Neural progenitor cell (in vitro differentiated cells): ENCODE measurements around the gene FAM24A. TPM values are rescaled to one million over a fixed set of nuclear protein-coding genes. Genes with fewer than 3 reads are reported as not detected.

Source experiments
- DNase-seq: peaks from one replicate; pipeline ENCODE4 v3.0.0-alpha.2; 2016; ENCODE audit warnings: low spot score
- H2AFZ ChIP-seq: fragments of 200-600 bp; sonication (generic); replicated peaks from 2 replicates; pipeline ENCODE4 v1.6.1; 2016; ENCODE audit warnings: antibody characterized with exemption
- H3F3A ChIP-seq: fragments of 200-600 bp; sonication (generic); 2 replicates; pipeline ENCODE4 v1.6.1; 2016; ENCODE audit warnings: antibody characterized with exemption, low read depth
- H3K27ac ChIP-seq: fragments of 200-600 bp; sonication (generic); 2 replicates; pipeline ENCODE4 v1.5.1; 2016; ENCODE audit warnings: mild to moderate bottlenecking
- H3K27me3 ChIP-seq: fragments of 200-600 bp; sonication (generic); 2 replicates; pipeline ENCODE4 v1.6.1; 2016; ENCODE audit warnings: mild to moderate bottlenecking, moderate library complexity
- H3K36me3 ChIP-seq: fragments of 200-600 bp; sonication (generic); 2 replicates; pipeline ENCODE4 v1.5.1; 2016
- H3K4me1 ChIP-seq: fragments of 200-600 bp; sonication (generic); 2 replicates; pipeline ENCODE4 v1.6.1; 2016; ENCODE audit warnings: mixed run types
- H3K4me2 ChIP-seq: fragments of 200-600 bp; sonication (generic); 2 replicates; pipeline ENCODE4 v1.6.1; 2016
- H3K4me3 ChIP-seq: fragments of 200-600 bp; sonication (generic); 2 replicates; pipeline ENCODE4 v1.5.1; 2016
- H3K79me2 ChIP-seq: fragments of 200-600 bp; sonication (generic); 2 replicates; pipeline ENCODE4 v1.6.1; 2016; ENCODE audit warnings: low read depth
- H3K9ac ChIP-seq: fragments of 200-600 bp; sonication (generic); 2 replicates; pipeline ENCODE4 v1.6.1; 2016
- H3K9me3 ChIP-seq: fragments of 200-600 bp; sonication (generic); 2 replicates; pipeline ENCODE4 v1.5.1; 2016; ENCODE audit warnings: low read depth
- H4K20me1 ChIP-seq: fragments of 200-600 bp; sonication (generic); 2 replicates; pipeline ENCODE4 v1.6.1; 2016; ENCODE audit warnings: low read depth
- H3K27ac Mint-ChIP-seq: 3 replicates; pipeline ENCODE4 v1.8.0; 2021; ENCODE audit warnings: mixed read lengths
- H3K27me3 Mint-ChIP-seq: 2 replicates; pipeline ENCODE4 v1.8.0; 2022; ENCODE audit warnings: low read depth, mild to moderate bottlenecking, inconsistent platforms, moderate library complexity, mixed read lengths; ENCODE audit not compliant: insufficient read depth
- H3K36me3 Mint-ChIP-seq: 3 replicates; pipeline ENCODE4 v1.8.0; 2021; ENCODE audit warnings: mixed read lengths
- H3K4me1 Mint-ChIP-seq: 3 replicates; pipeline ENCODE4 v1.8.0; 2021; ENCODE audit warnings: mixed read lengths
- H3K4me3 Mint-ChIP-seq: 3 replicates; pipeline ENCODE4 v1.8.0; 2021; ENCODE audit warnings: mild to moderate bottlenecking, moderate library complexity, mixed read lengths
- H3K9me3 Mint-ChIP-seq: 3 replicates; pipeline ENCODE4 v1.8.0; 2020; ENCODE audit warnings: mixed read lengths
- CTCF ChIP-seq: fragments of 200-600 bp; sonication (generic); IDR thresholded peaks from 2 replicates; pipeline ENCODE4 v1.5.1; 2017; ENCODE audit warnings: antibody characterized with exemption, mild to moderate bottlenecking
- EZH2 ChIP-seq: fragments of 200-600 bp; sonication (generic); IDR thresholded peaks from 2 replicates; pipeline ENCODE4 v1.6.1; 2017; ENCODE audit warnings: antibody characterized with exemption, mild to moderate bottlenecking, moderate library complexity
- EZH2phosphoT487 ChIP-seq: fragments of 200-600 bp; sonication (generic); IDR thresholded peaks from 2 replicates; pipeline ENCODE4 v1.6.1; 2017; ENCODE audit warnings: antibody characterized with exemption
- total RNA-seq: library from RNA; depleted of rRNA; stranded (reverse); fragments of >200 nt; gene quantifications from 2 replicates; pipeline ENCODE4 v1.2.3, GENCODE V29; 2015; ENCODE audit warnings: low replicate concordance

FAM24A gene
- not detected in 2 replicates for total RNA-seq

GRCh38 chr10:122910310-122910709 lies at the start of gene FAM24A:
TSS of gene FAM24A (plus strand) at chr10:122910610. CDS start at chr10:122911635, 1,025 bp downstream.
- Histone ChIP-seq H3F3A (no peaks in the 10 kb centered on the region), H3K4me2 (no peak within 1 kb of the TSS), H3K4me1 (no peaks in the 10 kb centered on the region), H3K36me3 (no peaks in the 10 kb centered on the region), H3K27me3 (no peaks in the 10 kb centered on the region), H3K9ac (no peak within 1 kb of the TSS), H3K79me2 (no peaks in the 10 kb centered on the region), H3K9me3 (no peaks in the 10 kb centered on the region), H3K4me3 (no peak within 1 kb of the TSS), H4K20me1 (peaks cover 18% of the 10 kb centered on the region), H3K27ac (no peak within 1 kb of the TSS), H2AFZ (no peak within 1 kb of the TSS)
- no peaks in the 10 kb centered on the region for H3K4me1 Mint-ChIP-seq
- H3K4me3 Mint-ChIP-seq: no peak within 1 kb of the TSS
- H3K9me3 Mint-ChIP-seq: no peaks in the 10 kb centered on the region
- no peaks in the 10 kb centered on the region for H3K36me3 Mint-ChIP-seq
- TF ChIP-seq EZH2phosphoT487 (no peak), CTCF (no peak), EZH2 (no peak)
- H3K27ac Mint-ChIP-seq: no peak within 1 kb of the TSS
- no peak for DNase-seq
- H3K27me3 Mint-ChIP-seq: peaks cover 13% of the 10 kb centered on the region

- Histone ChIP-seq H3K27me3 (no peaks in the 10 kb centered on the region), H3K9me3 (no peaks in the 10 kb centered on the region), H4K20me1 (no peaks in the 10 kb centered on the region), H3K9ac (no peak overlapping the region), H2AFZ (no peak overlapping the region), H3K36me3 (no peaks in the 10 kb centered on the region), H3K4me1 (no peaks in the 10 kb centered on the region), H3K27ac (no peak overlapping the region), H3K4me2 (no peak overlapping the region), H3F3A (no peaks in the 10 kb centered on the region), H3K4me3 (no peak overlapping the region), H3K79me2 (no peaks in the 10 kb centered on the region)
- no peak for DNase-seq
- Mint-ChIP-seq H3K27me3 (no peaks in the 10 kb centered on the region), H3K36me3 (no peaks in the 10 kb centered on the region), H3K27ac (no peak overlapping the region), H3K4me1 (peaks cover 4% of the 10 kb centered on the region), H3K9me3 (peaks cover 3% of the 10 kb centered on the region), H3K4me3 (no peak overlapping the region)
- TF ChIP-seq CTCF (no peak), EZH2phosphoT487 (no peak), EZH2 (no peak)
Measured at GRCh38 chr10:122861711-122862161, 48.7 kb upstream of the FAM24A start.

GRCh38 chr10:122863216-122864193 lies 46.9 kb upstream of the FAM24A start:
- Histone ChIP-seq H3K4me1 (no peaks in the 10 kb centered on the region), H3K36me3 (no peaks in the 10 kb centered on the region), H3K9me3 (peaks cover 5% of the 10 kb centered on the region), H4K20me1 (no peaks in the 10 kb centered on the region), H3K4me3 (no peak overlapping the region), H3K4me2 (no peak overlapping the region), H2AFZ (no peak overlapping the region), H3K27ac (no peak overlapping the region), H3K79me2 (no peaks in the 10 kb centered on the region), H3K9ac (no peak overlapping the region), H3F3A (no peaks in the 10 kb centered on the region), H3K27me3 (no peaks in the 10 kb centered on the region)
- Mint-ChIP-seq H3K27ac (no peak overlapping the region), H3K36me3 (no peaks in the 10 kb centered on the region), H3K4me1 (no peaks in the 10 kb centered on the region), H3K4me3 (no peak overlapping the region), H3K9me3 (peaks cover 11% of the 10 kb centered on the region), H3K27me3 (no peaks in the 10 kb centered on the region)
- no peak for DNase-seq
- TF ChIP-seq EZH2phosphoT487 (no peak), EZH2 (no peak), CTCF (no peak)
